GM12801 (cell line): ENCODE data around the gene TCP1.

ENCODE experiments used
- TF ChIP-seq, protein P1 (sequence below): IDR thresholded peaks from one replicate; pipeline ENCODE4 v1.5.1; 2011; ENCODE audit warnings: control low read depth; ENCODE audit not compliant: insufficient read length; ENCODE audit errors: extremely low read depth

TCP1 gene

DNA sequence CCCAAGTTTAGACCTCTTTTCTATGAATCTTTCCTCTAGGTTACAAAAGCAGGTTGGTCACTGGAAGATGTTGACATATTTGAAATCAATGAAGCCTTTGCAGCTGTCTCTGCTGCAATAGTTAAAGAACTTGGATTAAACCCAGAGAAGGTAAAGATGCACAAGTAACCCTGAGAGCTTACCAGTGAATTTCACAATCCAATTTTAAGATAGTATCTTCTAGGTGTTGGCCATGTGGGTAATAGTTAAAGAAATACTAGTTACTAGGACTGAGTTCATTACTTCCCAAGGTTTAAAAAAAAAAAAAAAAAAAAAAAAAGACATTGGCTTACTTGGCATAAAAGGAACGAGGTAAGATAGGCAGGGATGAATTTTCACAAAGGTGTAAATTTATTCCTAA is 11.3 kb downstream of the TCP1 start:
- TF ChIP-seq, protein P1, sequence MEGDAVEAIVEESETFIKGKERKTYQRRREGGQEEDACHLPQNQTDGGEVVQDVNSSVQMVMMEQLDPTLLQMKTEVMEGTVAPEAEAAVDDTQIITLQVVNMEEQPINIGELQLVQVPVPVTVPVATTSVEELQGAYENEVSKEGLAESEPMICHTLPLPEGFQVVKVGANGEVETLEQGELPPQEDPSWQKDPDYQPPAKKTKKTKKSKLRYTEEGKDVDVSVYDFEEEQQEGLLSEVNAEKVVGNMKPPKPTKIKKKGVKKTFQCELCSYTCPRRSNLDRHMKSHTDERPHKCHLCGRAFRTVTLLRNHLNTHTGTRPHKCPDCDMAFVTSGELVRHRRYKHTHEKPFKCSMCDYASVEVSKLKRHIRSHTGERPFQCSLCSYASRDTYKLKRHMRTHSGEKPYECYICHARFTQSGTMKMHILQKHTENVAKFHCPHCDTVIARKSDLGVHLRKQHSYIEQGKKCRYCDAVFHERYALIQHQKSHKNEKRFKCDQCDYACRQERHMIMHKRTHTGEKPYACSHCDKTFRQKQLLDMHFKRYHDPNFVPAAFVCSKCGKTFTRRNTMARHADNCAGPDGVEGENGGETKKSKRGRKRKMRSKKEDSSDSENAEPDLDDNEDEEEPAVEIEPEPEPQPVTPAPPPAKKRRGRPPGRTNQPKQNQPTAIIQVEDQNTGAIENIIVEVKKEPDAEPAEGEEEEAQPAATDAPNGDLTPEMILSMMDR = no peak

DNA sequence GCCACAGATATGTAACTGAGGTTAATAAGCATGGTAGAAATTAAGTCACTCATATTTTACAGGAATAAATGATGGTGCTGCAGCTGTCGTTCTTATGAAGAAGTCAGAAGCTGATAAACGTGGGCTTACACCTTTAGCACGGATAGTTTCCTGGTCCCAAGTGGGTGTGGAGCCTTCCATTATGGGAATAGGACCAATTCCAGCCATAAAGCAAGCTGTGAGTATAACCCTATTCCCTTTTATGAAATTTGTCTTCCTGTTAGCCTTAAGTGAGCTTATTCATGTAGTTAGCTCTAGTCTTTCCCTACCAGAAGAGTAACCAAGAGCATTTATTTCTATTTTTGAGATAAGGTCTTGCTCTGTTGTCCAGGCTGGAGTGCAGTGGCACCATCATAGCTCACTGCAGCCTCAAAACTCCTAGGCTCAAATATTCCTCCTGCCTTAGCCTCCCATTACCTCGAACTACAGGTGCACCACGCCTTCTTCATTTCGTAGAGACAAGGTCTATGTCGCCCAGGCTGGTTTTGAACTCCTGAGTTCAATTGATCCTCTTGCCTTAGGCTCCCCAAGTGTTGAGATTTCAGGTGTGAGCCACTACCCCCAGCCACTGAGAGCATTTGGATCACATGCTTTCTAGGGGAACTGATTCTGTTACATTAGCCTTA is 12.0 kb downstream of the TCP1 start:
- TF ChIP-seq, protein P1 = no peak

DNA sequence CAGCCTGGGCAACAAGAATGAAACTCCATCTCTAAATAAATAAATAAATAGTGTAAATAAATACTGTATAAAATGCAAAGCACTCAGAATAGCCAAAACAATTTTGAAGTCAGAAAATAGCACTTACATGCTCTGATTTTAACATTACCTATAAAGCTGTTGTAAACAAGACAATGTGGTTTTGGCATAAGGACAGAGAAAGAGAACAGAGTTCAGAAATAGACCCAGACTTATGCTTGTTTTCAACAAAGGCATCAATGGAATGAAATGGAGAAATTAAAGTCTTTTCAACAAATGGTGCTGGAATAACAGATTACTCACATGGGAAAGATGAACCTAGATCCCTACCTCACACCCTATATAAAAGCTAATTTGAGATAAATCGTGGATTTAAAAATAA is 17.2 kb downstream of the TCP1 start:
- TF ChIP-seq, protein P1 = no peak

DNA sequence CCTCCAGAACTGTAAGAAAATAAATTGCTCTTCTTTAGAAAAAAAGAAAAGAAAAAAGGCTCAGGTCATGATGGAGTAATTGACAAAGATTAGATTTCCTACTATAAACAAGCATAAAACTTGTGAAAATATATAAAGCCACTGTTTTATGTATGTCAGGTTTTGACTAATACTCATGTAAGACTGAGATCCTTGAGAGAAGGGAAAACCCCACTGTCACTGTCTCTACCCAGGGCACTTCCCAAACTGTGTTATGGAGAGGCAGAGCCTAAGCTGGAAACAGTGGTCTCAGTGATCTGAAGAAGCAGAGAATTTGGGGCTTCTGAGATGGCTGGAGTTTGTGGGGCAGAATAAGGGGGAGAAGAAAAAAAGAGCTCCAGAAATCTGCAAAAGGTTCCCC is 19.9 kb downstream of the TCP1 start:
- TF ChIP-seq, protein P1 = no peak

DNA sequence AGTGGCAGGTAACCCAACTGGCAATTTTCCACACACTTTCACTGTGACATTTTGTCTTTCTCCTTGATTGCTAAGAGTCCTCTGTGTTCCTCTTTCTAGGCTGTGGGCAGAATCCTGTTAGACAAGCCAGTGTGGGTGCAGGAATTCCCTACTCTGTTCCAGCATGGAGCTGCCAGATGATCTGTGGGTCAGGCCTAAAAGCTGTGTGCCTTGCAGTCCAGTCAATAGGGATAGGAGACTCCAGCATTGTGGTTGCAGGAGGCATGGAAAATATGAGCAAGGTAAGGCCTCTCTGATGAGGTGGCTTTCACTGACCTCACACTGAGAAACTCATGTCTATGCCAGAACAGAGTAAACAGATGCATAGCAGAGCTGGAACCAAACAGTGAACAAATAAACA is 22.5 kb downstream of the TCP1 start:
- TF ChIP-seq, protein P1 = no peak

DNA sequence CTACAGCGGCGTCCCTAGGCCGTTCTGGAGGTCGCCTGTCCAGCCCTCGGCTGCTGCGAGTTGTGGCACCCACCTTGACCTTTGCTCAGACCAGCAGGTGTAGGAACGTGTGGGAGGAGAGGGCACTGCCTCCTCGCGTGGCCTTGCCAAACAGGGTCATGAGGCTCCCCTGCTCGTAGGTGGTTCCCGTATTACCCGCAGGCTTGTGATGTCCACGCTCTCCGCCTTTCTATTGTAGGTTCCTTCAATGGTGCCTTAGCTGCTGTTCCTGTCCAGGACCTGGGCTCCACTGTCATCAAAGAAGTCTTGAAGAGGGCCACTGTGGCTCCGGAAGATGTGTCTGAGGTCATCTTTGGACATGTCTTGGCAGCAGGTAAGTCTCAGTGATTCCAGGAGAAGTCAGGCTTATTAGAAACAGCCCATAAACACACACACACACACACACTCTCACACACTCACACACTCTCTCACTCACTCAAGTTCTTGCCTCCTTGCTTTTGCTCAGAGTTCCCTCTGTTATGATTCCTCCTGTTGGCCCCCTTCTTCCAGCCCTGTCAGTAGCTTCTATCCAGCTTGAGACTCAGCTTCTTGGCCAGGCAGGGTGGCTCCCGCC is 26.6 kb downstream of the TCP1 start:
- TF ChIP-seq, protein P1 = no peak

DNA sequence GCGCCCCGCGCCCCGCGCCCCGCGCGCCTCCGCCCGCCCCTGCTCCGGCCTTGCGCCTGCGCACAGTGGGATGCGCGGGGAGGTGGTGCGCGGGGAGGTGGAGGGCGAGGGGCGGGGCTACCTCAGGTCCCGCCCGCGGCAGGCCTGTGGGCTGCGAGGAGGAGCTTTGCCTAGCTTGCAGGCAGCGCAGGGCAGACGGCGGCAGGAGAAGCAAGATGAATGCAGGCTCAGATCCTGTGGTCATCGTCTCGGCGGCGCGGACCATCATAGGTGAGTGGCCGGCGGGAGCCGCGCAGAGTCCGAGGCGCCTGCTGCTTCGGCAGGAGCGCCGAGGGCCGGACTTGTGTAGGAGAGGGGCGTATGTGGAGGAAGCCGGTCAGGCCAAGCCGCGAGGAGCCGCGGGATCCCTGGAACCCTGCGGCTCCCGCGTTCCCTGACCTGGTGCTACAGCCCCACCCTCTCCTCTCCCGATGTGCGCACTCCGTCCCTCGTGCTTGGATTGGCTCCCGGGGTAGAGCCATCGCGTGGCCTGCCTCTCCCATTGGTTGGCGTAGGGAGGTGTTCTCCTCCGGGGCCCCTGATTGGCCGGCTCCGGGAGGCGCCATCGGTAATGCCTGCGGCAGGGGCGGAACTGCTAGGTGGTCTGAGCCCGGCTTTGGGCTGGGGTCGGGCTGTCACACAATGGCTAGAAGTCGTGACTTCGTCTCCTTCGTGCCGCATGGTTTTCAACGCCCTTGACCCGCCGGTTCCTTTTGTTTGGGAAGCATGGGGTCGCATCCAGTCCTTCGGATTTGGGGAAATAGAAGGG is 27.3 kb downstream of the TCP1 start, which contains the start of gene ACAT2:
Gene ACAT2, plus strand, starts transcription at position 173 of the 808 bp plus-strand sequence. Its CDS starts 43 bp downstream, at position 216.
- TF ChIP-seq, protein P1 = no peak
